Glutamatergic neuron (in vitro differentiated cells): Measurements from ENCODE around the gene SHQ1. TPM values are rescaled to one million over a fixed set of nuclear protein-coding genes. Genes with fewer than 3 reads are reported as not detected.

Source experiments
- DNase-seq: peaks from one replicate; pipeline ENCODE4 v3.0.0; 2022
- H3K27ac Mint-ChIP-seq: one replicate; pipeline ENCODE4 v1.8.0; 2020; ENCODE audit warnings: mild to moderate bottlenecking, mixed read lengths, inconsistent platforms; ENCODE audit not compliant: unreplicated experiment
- H3K27me3 Mint-ChIP-seq: one replicate; pipeline ENCODE4 v1.8.0; 2020; ENCODE audit warnings: mild to moderate bottlenecking, moderate library complexity, mixed read lengths, inconsistent platforms; ENCODE audit not compliant: unreplicated experiment
- H3K36me3 Mint-ChIP-seq: one replicate; pipeline ENCODE4 v1.8.0; 2020; ENCODE audit warnings: mild to moderate bottlenecking, mixed read lengths, inconsistent platforms; ENCODE audit not compliant: unreplicated experiment
- H3K4me1 Mint-ChIP-seq: one replicate; pipeline ENCODE4 v1.8.0; 2020; ENCODE audit warnings: mild to moderate bottlenecking, low read depth, mixed read lengths, inconsistent platforms; ENCODE audit not compliant: unreplicated experiment
- H3K4me3 Mint-ChIP-seq: one replicate; pipeline ENCODE4 v1.8.0; 2020; ENCODE audit warnings: mild to moderate bottlenecking, mixed read lengths, inconsistent platforms; ENCODE audit not compliant: unreplicated experiment
- H3K9me3 Mint-ChIP-seq: one replicate; pipeline ENCODE4 v1.8.0; 2020; ENCODE audit warnings: mild to moderate bottlenecking, moderate library complexity, mixed read lengths, inconsistent platforms; ENCODE audit not compliant: unreplicated experiment
- CTCF ChIP-seq: fragments of 200-600 bp; sonication (generic); IDR thresholded peaks from one replicate; pipeline ENCODE4 v1.5.0; 2021; ENCODE audit not compliant: partially characterized antibody, unreplicated experiment
- total RNA-seq: library from RNA; stranded (reverse); fragmentation: NEBNext Ultra II Directional; extraction: Animal tissue kit (Norgen Biotek cat#: 25700); gene quantifications from one replicate; pipeline ENCODE4 v1.2.1, GENCODE V29; 2021; ENCODE audit not compliant: unreplicated experiment

SHQ1 gene
- total RNA-seq, 1 donor from 2014 or later: 14.4 TPM

DNA sequence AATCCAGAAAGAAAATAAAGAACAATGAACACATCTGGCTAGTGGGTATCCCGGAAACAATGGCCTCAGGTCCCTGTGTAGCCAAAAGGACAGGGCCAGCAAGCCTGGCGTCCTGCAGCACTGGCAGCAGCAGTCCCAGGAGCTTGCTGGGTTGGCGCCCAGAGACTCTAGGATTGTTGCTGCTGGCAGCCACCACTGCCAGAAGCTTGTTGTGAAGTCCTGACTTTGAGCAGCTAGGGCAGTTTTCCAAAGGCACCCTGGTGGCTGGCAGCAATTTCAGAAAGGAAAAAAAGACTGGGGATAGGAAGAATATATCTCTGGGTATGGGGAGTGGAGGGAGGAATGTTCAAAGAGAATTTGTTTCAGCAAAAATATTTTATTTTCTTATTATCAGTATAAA lies 11.3 kb downstream of the SHQ1 start:
- no peaks in the 10 kb centered on the region for H3K4me1 Mint-ChIP-seq
- no peaks in the 10 kb centered on the region for H3K9me3 Mint-ChIP-seq
- H3K4me3 Mint-ChIP-seq: no peak overlapping the region
- DNase-seq: no peak
- no peaks in the 10 kb centered on the region for H3K27me3 Mint-ChIP-seq
- no peak overlapping the region for H3K27ac Mint-ChIP-seq
- TF ChIP-seq CTCF: no peak
- no peaks in the 10 kb centered on the region for H3K36me3 Mint-ChIP-seq

DNA sequence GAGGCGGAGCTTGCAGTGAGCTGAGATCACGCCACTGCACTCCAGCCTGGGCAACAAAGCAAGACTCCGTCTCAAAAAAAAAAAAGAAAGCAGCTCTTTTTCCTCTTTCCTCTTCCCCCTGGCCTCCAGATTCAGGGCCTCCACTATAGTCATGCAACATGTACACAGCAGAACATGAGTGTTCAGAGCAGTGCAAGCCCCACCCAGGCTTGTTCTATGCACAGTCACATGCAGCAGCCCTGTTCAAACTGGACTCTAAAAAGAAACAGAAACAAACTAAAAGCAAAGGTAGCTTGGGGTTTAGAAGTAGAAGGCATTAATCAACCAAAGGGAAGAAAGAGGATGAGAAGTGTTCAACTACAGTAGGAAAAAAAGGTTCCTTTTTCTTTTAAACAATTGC lies 11.8 kb downstream of the SHQ1 start:
- H3K27me3 Mint-ChIP-seq: no peaks in the 10 kb centered on the region
- H3K9me3 Mint-ChIP-seq: no peaks in the 10 kb centered on the region
- no peak for DNase-seq
- TF ChIP-seq CTCF: no peak
- H3K4me3 Mint-ChIP-seq: no peak overlapping the region
- H3K27ac Mint-ChIP-seq: no peak overlapping the region
- no peaks in the 10 kb centered on the region for H3K36me3 Mint-ChIP-seq
- no peaks in the 10 kb centered on the region for H3K4me1 Mint-ChIP-seq

DNA sequence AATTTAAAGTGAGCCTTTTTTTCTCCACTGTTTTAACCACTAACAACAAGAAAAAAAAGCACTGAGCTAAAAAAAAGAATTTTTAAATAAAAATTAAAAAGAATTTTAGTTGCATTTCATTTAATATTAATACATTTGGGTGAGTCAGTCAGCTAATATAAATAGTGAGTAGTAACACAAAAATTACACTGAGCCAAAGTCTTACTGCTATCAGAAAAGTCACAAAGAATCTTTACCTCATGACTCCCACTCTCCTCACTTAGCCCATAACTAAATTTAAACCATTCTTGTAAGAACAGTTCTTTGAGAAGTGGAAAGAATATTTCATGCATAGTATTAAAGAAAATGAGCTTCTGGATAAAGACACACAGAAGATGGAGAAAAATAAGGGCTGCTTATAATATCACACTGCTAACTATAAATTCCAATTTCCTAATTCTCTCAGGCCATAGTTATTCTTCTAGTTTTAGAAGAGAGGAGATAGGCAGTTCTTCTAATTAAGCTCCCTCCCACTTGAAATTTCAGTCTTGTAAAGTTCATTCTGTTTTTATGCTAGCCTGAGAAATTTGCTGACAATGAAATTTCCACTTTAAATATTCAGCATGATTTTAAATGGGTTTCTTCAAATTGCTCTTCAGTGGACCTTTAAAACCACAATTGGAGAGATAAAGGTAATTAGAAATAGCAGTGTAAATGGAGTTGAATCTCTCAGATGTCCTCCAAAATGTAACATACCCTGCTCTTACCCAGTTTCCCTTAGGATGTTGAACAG lies 17.6 kb downstream of the SHQ1 start:
- Mint-ChIP-seq H3K4me1 (no peaks in the 10 kb centered on the region), H3K27ac (no peak overlapping the region)

DNA sequence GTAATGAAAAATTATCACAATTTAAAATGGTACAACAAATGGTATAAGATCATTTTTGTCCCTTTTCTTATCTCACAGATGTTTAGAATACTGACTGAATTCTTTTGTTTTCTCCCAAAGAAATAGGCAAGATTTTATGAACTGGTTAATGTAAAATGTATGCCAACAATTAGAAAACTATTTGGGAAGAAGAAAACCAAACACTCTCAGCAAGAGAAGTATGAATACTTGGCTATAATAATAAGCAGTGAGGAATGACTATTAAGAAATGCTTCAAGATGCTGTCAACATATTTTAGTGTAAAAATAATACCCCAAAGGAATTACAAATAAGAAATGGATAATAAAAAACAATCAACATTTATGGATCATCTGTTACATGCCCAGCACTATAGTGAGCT lies 18.5 kb downstream of the SHQ1 start:
- H3K27ac Mint-ChIP-seq: no peak overlapping the region
- DNase-seq: no peak
- no peak overlapping the region for H3K4me3 Mint-ChIP-seq
- peaks cover 4% of the 10 kb centered on the region for H3K36me3 Mint-ChIP-seq
- H3K4me1 Mint-ChIP-seq: no peaks in the 10 kb centered on the region
- H3K9me3 Mint-ChIP-seq: no peaks in the 10 kb centered on the region
- H3K27me3 Mint-ChIP-seq: no peaks in the 10 kb centered on the region
- TF ChIP-seq CTCF: no peak

More for the DNA sequence above, 17.6 kb downstream of the SHQ1 start:
- Mint-ChIP-seq H3K9me3 (no peaks in the 10 kb centered on the region), H3K4me3 (no peak overlapping the region), H3K36me3 (peaks cover 4% of the 10 kb centered on the region), H3K27me3 (no peaks in the 10 kb centered on the region)
- TF ChIP-seq CTCF: no peak
- DNase-seq: no peak

- Mint-ChIP-seq H3K4me3 (no peak overlapping the region), H3K27ac (no peak overlapping the region), H3K9me3 (no peaks in the 10 kb centered on the region), H3K4me1 (peaks cover 6% of the 10 kb centered on the region), H3K36me3 (no peaks in the 10 kb centered on the region), H3K27me3 (no peaks in the 10 kb centered on the region)
- no peak for TF ChIP-seq CTCF
- DNase-seq: no peak
Measured at GRCh38 chr3:72821161-72821781, 27.0 kb downstream of the SHQ1 start.
